Gastroesophageal sphincter (tissue), 4 donors: ENCODE data around the gene TMOD1. TPM values are rescaled to one million over a fixed set of nuclear protein-coding genes. Genes with fewer than 3 reads are reported as not detected.
"Not testable (repeated sequence)": the region's sequence is repeated elsewhere in the genome, so short reads cannot be mapped to it uniquely, and the experiment has no call there.

Experiments used
- ATAC-seq: fragments of 150-250 bp; one replicate; pipeline ENCODE4 v1.9.1; 2016; ENCODE audit warnings: mild to moderate bottlenecking, moderate library complexity
- H3K27ac ChIP-seq, 4 donors: fragments of 200-600 bp; sonication (generic) in 3 of 4; 1 replicate in 3 of 4; 2 replicates in 1 of 4; pipeline ENCODE4 v1.5.1; 2016 to 2019
- H3K27me3 ChIP-seq: fragments of 200-600 bp; sonication (generic); one replicate; pipeline ENCODE4 v1.5.1; 2019
- H3K36me3 ChIP-seq, 2 donors: fragments of 200-600 bp; sonication (generic); one replicate each; pipeline ENCODE4 v1.5.1; 2019; ENCODE audit warnings: control low read depth in 1 of 2
- H3K4me1 ChIP-seq, 3 donors: fragments of 200-600 bp; sonication (generic); 1 replicate in 2 of 3; 2 replicates in 1 of 3; pipeline ENCODE4 v1.5.1; 2016 to 2019; ENCODE audit warnings: control low read depth in 2 of 3
- H3K4me3 ChIP-seq, 2 donors: fragments of 200-600 bp; sonication (generic); one replicate each; pipeline ENCODE4 v1.5.1; 2019; ENCODE audit warnings: mild to moderate bottlenecking in 1 of 2, moderate library complexity in 1 of 2
- H3K9me3 ChIP-seq, 3 donors: fragments of 200-600 bp; sonication (generic); one replicate each; pipeline ENCODE4 v1.5.1; 2017 to 2019; ENCODE audit warnings: control low read depth in 2 of 3
- EP300 ChIP-seq: sonication (generic); formaldehyde crosslinking; IDR thresholded peaks from one replicate; pipeline ENCODE4 v1.6.1; 2017; ENCODE audit warnings: antibody characterized with exemption, mild to moderate bottlenecking
- POLR2A ChIP-seq, 2 donors: fragments of 450-650 bp; IDR thresholded peaks; one replicate each; pipeline ENCODE4 v1.6.1; 2017; ENCODE audit warnings: antibody characterized with exemption in 2 of 2, mild to moderate bottlenecking in 2 of 2, moderate library complexity in 1 of 2
- POLR2AphosphoS5 ChIP-seq: sonication (generic); formaldehyde crosslinking; IDR thresholded peaks from one replicate; pipeline ENCODE4 v1.6.1; 2017; ENCODE audit warnings: antibody characterized with exemption
- WGBS, 2 donors: methylation state at CpG; one replicate each; pipeline ENCODE4 v1.1.5; 2018; ENCODE audit warnings: low coverage in 1 of 2; 5-methylcytosine and 5-hydroxymethylcytosine counted together
- total RNA-seq, 4 donors: library from RNA; depleted of rRNA; stranded (reverse); fragments of >200 nt; gene quantifications; one replicate each; pipeline ENCODE4 v1.1.0, GENCODE V29; 2016
- TF ChIP-seq, protein P1 (sequence below), 4 experiments: fragments of 200-600 bp in 2 of 4; fragments of 450-650 bp in 2 of 4; sonication (generic) in 1 of 4; IDR thresholded peaks; one replicate each; pipeline ENCODE4 v1.5.1; 2017 to 2019; ENCODE audit warnings: antibody characterized with exemption in 4 of 4, mild to moderate bottlenecking in 2 of 4, moderate library complexity in 2 of 4

Gene TMOD1
- total RNA-seq, 4 donors from 2014 or later: 38.6 to 99.6 (median 76.7) TPM

DNA sequence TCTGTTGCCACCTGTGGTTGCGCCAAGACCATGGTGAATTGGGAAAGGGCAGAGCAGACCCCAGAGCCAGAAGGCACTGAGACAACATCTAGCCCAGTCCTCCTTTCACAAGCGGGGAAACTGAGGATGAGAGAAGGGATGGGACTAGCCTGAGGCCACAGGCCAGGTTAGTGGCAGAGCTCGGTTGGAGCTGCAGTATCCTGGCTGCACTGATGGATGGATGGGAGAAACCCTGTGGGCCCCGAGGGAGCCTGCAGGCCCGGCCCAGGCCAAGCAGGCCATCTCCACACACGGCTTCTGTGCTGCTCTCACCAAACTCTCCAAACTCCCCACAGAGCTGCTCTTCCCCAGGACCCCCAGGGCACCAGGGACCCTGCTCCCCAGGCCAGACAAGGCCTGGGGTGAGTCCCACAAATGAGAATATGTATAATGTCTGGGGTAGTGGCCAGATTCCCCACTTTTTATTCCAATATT is 71.5 kb downstream of the TMOD1 start:
- ATAC-seq: no peak
- H3K27ac ChIP-seq: peak overlapping the region in 3 of 4 donors; percentile 17 to 66 (median 58)
- TF ChIP-seq EP300: no peak
- TF ChIP-seq POLR2A (IDR thresholded peaks at IDR 0.05): no peak
- no peak for TF ChIP-seq POLR2AphosphoS5
- TF ChIP-seq, protein P1, sequence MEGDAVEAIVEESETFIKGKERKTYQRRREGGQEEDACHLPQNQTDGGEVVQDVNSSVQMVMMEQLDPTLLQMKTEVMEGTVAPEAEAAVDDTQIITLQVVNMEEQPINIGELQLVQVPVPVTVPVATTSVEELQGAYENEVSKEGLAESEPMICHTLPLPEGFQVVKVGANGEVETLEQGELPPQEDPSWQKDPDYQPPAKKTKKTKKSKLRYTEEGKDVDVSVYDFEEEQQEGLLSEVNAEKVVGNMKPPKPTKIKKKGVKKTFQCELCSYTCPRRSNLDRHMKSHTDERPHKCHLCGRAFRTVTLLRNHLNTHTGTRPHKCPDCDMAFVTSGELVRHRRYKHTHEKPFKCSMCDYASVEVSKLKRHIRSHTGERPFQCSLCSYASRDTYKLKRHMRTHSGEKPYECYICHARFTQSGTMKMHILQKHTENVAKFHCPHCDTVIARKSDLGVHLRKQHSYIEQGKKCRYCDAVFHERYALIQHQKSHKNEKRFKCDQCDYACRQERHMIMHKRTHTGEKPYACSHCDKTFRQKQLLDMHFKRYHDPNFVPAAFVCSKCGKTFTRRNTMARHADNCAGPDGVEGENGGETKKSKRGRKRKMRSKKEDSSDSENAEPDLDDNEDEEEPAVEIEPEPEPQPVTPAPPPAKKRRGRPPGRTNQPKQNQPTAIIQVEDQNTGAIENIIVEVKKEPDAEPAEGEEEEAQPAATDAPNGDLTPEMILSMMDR (IDR thresholded peaks at IDR 0.05): no peak
- no peaks in the 10 kb centered on the region for H3K9me3 ChIP-seq
- no peaks in the 10 kb centered on the region for H3K27me3 ChIP-seq
- H3K36me3 ChIP-seq: peaks cover 0 to 86% of the 10 kb centered on the region in 2 donors
- no peak overlapping the region for H3K4me3 ChIP-seq
- 68 to 100% methylated on average over 1 to 3 of the region's 6 CpGs for WGBS, 2 donors
- H3K4me1 ChIP-seq: peaks cover 4 to 27% (median 4%) of the 10 kb centered on the region in 3 donors

DNA sequence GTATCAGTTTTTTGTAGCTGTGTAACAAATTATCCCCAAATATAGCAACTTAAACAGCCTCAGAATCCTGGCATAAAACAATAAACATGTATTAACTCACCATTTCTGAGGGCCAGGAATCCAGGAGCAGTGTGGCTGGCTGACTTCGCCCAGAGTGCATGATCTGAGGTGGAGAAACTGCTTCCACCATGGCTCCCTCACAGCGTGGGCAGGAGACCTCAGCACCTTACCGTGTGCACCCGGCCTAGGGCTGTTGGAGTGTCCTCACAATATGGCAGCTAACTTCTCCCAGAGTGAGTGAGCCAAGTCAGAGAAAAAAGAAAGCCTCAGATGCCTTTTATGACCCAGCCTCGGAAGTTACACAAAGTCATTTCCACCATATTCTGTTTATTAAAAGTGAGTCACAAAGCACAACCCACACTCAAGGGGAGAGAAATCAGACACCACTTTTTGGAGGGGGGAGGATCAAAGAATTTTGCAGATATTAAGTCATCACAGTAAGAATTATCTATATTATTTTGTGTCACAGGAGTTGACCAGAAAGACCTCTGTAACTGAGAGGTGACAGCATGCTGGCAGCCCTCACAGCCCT is 72.1 kb downstream of the TMOD1 start:
- peak overlapping the region in 1 of 4 donors; percentile 58 for H3K27ac ChIP-seq
- no peaks in the 10 kb centered on the region for H3K9me3 ChIP-seq
- no peak for TF ChIP-seq EP300
- TF ChIP-seq POLR2AphosphoS5: no peak
- TF ChIP-seq POLR2A (IDR thresholded peaks at IDR 0.05): no peak
- TF ChIP-seq, protein P1 (IDR thresholded peaks at IDR 0.05): no peak
- no peaks in the 10 kb centered on the region for H3K27me3 ChIP-seq
- peaks cover 0 to 80% of the 10 kb centered on the region in 2 donors for H3K36me3 ChIP-seq
- 30 to 60% methylated on average over 1 of the region's 5 CpGs for WGBS, 2 donors
- H3K4me1 ChIP-seq: peaks cover 4 to 30% (median 4%) of the 10 kb centered on the region in 3 donors
- no peak for ATAC-seq
- no peak overlapping the region for H3K4me3 ChIP-seq

DNA sequence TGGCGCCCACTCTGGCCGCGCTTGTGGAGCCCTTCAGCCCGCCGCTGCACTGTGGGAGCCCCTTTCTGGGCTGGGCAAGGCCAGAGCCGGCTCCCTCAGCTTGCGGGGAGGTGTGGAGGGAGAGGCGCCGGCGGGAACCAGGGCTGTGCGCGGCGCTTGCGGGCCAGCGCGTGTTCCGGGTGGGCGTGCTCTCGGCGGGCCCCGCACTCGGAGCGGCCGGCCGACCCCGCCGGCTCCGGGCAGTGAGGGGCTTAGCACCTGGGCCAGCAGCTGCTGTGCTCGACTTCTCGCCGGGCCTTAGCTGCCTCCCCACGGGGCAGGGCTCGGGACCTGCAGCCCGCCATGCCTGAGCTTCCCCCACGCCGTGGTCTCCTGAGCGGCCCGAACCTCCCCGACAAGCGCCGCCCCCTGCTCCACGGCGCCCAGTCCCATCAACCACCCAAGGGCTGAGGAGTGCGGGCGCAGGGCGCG is 72.7 kb downstream of the TMOD1 start:
- not testable (repeated sequence) for H3K9me3 ChIP-seq, ATAC-seq, H3K27me3 ChIP-seq, H3K27ac ChIP-seq, H3K4me3 ChIP-seq
- peaks cover 0 to 74% of the 10 kb centered on the region in 2 donors for H3K36me3 ChIP-seq
- no CpG with 5 or more reads among the region's 47 CpGs for WGBS, 2 donors
- peaks cover 4 to 35% (median 4%) of the 10 kb centered on the region in 3 donors for H3K4me1 ChIP-seq

DNA sequence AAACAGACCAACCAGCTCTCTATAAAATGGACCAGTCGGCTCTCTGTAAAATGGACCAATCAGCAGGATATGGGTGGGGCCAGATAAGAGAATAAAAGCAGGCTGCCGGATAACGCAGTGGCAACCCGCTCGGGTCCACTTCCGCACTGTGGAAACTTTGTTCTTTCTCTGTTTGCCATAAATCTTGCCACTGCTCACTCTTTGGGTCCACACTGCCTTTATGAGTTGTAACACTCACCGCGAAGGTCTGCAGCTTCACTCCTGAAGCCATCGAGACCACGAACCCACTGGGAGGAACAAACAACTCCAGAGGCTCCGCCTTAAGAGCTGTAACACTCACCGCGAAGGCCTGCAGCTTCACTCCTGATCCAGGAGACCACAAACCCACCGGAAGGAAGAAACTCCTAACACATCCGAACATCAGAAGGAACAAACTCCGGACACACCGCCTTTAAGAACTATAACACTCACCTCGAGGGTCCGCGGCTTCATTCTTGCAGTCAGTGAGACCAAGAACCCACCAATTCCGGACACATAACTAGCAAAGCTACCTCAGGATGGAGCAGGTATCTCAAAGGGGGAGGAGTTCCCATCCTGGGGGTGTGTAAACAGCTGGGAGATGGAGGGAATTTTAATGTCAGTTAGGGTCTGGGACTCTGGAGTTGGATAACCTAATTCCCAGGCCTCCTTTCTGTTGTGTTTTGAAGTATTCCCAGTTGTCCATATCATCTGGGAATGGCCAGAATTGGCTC is 73.6 kb downstream of the TMOD1 start:
- TF ChIP-seq POLR2A (IDR thresholded peaks at IDR 0.05): peak in 1 of 2 donors; percentile 56
- peaks cover 0 to 64% of the 10 kb centered on the region in 2 donors for H3K36me3 ChIP-seq
- H3K4me1 ChIP-seq: peaks cover 4 to 32% (median 4%) of the 10 kb centered on the region in 3 donors
- H3K9me3 ChIP-seq, ATAC-seq, H3K27ac ChIP-seq, H3K27me3 ChIP-seq: not testable (repeated sequence)
- WGBS, 2 donors: 67 to 86% methylated on average over 3 to 5 of the region's 21 CpGs
- peak overlapping the region in 1 of 2 donors; percentile 28 for H3K4me3 ChIP-seq

DNA sequence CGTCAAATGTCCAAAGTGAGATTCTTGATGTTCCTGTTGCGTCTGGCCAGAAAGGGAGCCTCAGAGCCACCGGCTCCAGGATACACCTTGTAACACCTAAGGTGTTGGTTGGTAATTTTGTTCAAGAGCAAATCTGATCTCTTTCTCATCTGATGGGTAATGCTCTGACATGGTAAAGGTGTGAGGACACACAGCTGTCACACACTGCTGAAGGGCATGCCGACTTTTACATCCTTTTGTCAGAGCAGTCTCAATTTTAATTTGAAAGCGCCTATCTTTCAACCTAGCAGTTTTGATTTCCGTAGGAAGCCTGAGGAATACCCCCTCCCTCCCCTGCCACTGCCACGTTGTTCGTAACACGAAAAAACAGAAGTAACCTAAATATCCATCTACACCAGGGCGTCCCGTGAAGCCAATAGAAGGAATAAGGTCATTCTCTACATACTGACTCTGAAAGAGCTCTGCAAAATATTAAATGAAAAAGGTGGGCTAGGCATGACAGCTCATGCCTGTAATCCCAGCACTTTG is 74.3 kb downstream of the TMOD1 start:
- TF ChIP-seq, protein P1 (IDR thresholded peaks at IDR 0.05): no peak
- no peak for TF ChIP-seq EP300
- no peak for TF ChIP-seq POLR2AphosphoS5
- TF ChIP-seq POLR2A (IDR thresholded peaks at IDR 0.05): no peak
- no peak for ATAC-seq
- H3K27ac ChIP-seq: no peak overlapping the region
- peaks cover 0 to 58% of the 10 kb centered on the region in 2 donors for H3K36me3 ChIP-seq
- H3K4me3 ChIP-seq: peak overlapping the region in 1 of 2 donors; percentile 28
- H3K4me1 ChIP-seq: peaks cover 4 to 26% (median 4%) of the 10 kb centered on the region in 3 donors
- no peaks in the 10 kb centered on the region for H3K9me3 ChIP-seq
- WGBS, 2 donors: 85% methylated on average over 10 of the region's 11 CpGs; no CpG with 5 or more reads in 1 of the 2 donors
- no peaks in the 10 kb centered on the region for H3K27me3 ChIP-seq
